Brain pericyte (primary cell): ENCODE data around the gene ZNF710.
A peak's percentile ranks its signal among the peaks of the same experiment; 100 is the strongest.

Experiments
- DNase-seq: peaks from one replicate; pipeline ENCODE4 v3.0.0-alpha.2; 2012; ENCODE audit warnings: low read depth, low spot score

ZNF710 gene

DNA sequence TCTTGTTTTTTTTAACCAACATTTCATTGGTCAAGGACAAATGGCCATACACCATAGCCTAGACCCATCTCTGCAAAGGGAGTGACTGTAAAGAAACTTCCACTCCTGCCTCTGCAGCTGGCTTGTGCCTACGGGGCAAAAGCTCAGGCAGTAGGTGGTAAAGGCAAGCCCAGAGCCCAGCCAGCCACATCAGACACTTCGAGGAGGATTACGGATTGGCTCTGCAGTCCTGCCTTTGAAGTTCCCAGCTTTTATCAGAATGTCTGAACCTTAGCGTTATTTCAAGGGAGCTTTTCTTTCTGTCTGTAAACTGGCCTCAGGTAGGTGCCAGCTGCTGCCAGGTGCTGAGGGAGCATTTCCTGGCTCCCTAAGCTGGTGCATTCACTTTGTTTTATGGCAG lies 15.6 kb downstream of the ZNF710 start:
- DNase-seq, result no peak

DNA sequence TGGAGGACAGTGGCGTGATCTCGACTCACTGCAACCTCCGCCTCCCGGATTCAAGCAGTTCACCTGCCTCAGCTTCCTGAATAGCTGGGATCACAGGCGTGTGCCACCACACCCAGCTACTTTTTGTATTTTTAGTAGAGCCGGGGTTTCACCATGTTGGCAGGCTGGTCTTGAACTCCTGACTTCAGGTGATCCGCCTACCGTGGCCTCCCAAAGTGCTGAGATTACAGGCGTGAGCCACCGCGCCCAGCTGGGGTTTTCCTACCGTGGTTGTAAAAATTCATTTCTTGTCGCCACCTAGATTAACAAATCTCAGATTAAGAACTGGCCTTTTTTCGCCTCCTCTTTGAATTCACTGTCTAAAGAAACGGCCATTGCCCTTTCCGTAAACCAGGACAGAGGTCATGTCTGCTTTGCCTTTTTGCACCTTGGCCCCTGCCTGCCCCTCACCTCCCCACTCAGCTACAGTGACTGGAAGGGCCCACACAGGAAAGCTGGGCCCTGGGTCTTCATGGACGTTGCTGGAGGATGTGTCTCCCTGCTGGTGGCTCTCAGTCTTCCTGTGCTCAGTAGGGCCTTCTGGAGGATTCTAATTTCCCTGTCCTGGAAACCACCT lies 17.2 kb downstream of the ZNF710 start:
- DNase-seq, result no peak

DNA sequence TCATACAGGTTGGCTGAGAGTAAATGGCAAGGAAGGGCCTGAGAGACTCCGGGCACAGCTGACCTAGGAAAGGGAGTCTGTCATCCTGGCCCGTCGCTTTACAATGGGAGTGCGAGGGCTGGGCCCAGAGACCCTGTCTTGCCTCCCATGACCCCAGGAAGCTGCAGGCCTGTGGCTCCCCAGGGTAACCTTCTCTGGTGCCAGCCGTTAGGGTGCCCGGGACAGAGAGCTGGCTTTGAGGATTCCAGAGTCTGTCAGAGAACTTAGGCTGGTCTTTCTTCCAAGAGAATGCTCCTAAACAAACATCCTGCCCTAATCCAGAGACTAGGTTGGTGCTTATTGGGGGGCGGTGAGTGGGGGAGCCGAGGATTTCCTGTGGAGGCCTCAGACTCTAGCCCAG lies 18.5 kb downstream of the ZNF710 start:
- no peak for DNase-seq

DNA sequence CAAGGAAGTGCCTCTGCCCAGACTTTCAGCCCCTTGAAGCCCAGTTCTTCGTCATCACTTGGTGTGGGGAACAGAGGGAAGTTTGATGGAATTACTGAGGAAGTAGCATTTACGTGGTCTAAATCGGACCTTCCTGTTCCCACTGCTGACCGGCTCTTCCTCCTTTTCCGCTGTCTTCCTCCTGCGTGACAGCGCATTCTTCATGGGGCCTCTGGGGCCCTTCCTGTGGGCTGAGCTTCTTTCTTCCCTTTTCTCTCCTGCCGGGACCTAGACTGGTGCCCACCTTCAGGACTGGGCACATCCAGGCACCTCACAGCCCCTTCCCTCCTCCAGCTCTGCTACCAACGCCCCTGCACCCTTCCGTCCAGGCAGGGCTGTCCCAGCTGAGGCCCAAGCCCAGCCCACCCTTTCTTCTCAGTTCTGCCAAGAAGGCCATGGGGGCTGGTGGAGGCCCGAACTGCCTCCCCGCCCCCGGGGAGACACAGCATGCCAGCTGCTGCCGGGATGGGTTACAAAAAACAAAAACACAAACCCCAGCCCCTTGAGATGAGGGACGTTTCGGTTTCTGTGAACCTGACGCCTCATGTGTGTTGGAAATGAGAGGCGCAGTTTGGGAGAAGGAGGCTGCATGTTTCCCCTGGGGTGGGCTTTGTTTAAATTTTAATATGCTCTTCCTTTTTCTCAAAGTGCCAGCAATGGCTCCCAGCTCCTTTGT lies 19.1 kb downstream of the ZNF710 start:
- DNase-seq, result no peak

DNA sequence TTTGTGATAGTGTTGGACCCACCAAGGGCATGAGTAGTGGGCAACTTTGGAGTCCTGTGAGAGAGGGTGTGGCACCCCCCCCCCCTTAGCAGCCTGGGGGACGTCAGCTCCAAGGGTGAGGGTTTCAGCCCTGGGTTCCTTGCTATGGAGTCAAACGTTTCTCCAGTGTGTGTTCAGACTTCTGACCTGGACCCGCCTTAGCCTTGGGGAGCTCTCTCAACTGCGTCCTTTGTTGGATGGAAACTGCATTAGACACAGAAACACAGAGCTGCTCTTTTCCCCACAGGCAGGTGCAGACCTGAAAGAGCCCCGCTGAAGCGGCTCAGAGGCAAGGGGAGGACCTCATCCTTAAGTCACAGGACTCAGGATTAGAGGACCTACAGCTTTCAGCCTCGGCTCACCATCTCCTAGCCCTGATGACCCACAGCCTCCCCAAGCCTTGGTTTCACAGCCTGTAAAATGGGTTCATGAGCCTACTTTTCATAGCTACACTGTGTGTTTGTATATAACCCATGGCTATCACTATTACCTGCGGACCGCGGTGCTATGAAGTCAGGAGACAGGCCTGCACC lies 19.9 kb downstream of the ZNF710 start:
- no peak for DNase-seq

DNA sequence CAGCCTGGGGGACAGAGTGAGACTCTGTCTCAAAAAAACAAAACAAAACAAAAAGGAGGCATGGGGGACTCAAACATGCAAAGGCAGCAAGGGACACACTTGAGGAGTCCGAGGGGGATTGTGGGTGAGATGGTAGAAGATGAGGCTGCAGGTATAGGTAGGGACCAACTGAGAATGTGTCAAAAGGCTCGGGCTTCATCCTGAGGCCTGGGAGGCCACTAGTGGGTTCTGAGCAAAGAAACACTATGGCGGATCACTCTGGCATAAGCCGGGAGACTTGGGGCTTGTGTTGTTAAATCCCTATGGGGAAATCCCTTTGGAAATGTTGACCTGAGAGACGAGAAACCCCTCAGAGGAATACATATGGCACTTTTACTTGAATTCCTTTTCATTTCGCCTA lies 21.2 kb downstream of the ZNF710 start:
- no peak for DNase-seq

DNA sequence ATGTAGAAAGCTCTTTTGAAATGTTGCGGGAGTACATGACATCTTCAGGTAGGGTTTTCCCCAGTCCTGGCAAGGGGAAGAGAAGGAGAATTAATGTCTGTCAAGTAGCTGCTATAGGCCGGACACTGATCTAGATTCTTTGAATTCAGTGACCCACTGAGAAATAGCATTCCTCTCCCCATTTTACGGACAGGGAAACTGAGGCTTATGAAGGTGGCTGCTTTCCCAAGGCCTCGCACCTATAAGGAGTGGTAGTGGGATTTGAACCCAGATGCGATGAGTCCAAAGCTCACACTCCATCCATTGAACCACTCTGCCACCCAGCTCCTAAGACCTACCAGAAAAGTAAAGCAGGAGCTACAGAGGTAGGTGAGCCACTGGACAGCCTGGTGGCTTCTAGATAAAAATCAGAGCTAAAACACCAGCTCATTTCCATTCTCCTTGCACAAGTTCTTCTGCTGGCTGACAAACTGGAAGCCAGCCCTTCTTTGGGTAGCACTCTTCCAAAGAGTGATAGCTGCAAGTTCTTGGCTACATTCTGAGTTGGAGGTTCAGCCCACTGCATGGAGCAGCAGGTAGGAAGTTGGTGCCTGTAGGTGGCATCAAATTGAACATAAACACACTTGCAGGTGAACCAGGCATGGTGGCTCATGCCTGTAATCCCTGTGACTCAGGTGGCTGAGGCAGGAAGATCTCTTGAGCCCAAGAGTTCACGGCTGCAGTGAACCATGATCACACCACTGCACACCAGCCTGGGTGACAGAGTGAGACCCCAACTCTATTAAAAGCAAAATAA lies 22.0 kb downstream of the ZNF710 start:
- DNase-seq, result no peak

DNA sequence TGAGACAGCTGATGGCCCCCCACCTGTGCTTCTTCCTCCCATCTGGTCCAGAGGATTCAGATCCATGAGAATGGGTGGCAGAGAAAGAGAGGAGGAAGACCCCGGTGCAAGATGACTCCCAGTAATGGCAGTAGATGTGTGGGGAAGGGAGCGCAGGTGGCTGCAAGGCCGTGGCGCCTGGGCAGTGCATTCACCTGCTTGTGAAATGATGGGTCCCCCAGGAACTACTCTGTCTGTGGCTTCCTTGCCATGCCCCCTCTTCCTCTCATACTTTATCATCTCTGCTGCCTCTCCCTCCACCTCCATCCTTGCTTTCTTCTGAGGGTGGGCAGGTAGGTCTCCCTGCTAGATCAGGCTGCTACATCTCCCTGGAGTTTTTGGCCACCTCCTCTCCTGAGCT lies 23.3 kb downstream of the ZNF710 start:
- no peak for DNase-seq

DNA sequence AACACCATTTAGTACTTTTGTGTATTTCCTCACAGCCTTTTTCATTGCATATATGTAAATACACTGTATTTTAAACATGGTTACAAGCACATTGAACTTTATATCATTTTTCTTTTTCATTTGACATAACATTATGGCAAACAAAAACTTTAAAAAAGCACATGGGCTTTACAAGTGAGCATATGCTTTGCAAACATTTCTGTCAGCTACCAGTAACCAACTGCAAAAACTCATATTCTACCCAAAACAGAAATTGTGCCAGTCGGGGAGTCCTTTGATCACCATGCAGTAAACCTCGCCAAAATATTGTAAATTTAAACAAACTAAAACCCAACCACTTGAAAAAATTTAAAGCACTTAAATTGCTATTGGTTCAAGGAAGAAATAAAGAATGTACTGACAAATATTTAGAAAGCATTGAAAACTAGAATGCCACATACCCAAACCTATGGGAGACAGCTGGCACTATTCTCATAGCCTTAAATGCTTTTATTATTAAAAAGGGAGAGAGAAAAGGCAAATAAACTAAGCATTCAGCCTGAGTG lies 24.4 kb downstream of the ZNF710 start:
- DNase-seq, result no peak

DNA sequence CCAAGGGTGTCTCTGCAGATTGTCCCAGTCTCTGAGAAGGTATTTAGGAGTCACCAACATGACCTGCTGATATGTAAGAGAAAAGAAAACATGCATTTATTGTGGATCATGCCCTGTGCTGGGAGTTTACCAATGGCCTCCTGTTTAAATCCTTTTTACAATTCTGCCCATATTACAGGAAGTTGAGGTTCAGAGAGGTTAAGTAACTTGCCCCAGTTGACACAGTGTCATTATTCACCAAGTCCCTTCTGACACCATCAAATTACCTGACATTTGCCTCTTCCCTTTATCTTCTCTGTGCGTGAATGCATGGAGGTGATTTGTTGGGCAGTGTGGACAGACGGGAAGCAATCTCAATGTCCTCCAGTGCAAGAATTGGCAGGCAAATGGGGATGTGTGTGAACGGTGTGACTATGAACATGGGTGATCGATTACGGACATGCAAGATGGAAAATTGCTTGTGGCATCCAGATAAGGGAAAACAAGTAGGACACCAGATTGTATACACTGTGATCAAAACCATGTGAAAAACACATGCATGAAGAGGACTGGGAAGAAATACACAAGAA lies 27.3 kb downstream of the ZNF710 start:
- no peak for DNase-seq

DNA sequence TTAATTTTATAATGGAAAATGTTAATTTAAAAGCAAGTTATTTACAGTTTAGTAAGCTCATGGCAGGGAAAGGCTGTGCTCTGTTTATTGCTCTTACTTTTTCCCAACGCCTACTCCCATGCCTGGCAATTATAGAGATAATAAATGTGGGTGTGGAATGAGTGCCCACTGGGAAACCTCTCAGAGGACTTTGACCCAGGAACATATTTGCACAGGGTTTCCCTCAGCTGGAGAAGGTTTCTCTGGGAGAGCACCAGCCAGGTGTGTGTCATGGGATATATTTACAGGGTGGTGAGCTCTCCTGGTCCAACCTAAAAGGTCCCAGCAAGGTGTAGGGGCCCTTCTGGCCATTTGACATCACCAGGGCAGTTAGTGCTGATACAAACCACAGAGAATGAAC lies 27.9 kb downstream of the ZNF710 start:
- DNase-seq, result no peak

DNA sequence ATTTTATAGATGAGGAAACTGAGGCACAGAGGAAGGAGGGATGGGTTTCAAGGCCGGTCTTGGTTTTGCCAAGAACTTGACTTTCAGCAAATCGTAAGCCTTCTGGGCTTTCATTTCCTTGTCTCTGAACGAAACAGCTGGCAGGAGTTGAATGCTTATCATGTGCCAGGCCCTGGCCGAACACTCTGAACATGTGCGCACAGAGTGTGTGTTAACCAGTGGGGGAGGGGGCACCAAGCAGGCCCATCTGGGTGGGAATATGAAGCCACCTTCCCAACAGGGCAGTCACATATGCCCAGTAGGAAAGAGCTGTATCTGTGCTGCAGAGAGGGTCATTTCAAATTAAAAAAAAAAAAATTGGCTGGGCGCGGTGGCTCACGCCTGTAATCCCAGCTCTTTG lies 29.3 kb downstream of the ZNF710 start:
- no peak for DNase-seq

DNA sequence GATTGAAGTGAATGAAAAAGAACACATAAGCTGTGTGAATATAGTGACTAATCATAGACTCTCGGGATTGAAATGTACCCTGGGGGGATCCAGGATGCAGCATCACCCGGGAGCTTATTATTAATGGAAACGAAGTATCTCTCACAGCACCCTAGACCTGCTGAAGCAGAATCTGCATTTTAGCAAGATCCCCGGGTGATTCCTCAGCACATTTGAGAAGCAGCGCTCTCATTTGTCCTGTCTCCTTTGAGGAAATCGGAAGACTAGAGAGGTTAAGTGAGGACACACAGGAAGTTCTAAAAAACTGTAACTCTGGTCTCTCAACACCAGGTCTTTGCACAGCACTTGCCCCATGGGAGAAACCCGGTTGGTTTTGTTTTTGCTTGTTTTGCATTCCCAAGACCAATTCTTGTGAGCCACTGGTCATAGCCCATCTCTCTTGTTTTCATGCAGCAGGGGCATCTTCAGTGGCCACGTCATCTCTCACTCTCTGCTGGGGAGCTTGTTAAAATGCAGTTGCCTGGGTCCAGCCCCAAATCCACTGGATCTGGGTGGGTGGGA lies 30.2 kb downstream of the ZNF710 start:
- DNase-seq, result peak; percentile 73

DNA sequence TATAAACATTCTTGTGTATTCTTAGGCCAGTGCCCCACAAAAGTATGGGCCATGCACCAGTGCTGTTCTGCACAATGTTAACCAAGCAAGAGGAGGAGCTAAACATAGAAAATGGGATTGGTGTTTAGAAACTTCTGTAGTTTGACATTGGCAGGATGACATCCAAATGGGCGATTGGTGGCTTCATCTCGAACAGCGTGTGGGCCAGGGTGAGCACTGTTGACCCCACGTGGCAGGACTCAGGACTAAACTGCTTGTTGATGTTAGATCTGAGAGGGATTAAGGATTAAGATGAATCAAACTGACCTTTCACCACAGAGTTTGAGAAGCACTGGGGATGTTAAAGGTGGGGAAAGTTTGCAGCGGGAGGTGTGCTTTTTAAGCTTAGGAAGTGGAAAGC lies 31.9 kb downstream of the ZNF710 start:
- DNase-seq, result no peak

DNA sequence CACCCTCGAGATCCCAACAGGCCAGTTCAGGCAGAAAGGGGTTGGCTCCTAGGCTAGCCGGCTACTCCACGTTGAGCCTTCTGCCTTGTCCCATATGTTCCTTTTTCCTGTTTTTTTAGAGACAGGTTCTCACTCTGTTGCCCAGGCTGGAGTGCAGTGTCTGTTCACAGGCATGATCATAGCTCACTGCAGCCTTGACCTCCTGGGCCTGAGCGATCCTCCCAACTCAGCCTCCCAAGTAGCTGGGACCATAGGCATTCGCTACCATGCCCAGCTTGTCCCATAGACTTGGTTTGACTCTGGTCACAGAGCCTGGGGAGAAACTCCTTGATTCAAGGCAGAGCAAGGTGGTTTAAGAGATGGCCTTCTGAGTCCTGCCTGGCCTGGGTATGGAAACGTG lies 32.3 kb downstream of the ZNF710 start:
- no peak for DNase-seq

DNA sequence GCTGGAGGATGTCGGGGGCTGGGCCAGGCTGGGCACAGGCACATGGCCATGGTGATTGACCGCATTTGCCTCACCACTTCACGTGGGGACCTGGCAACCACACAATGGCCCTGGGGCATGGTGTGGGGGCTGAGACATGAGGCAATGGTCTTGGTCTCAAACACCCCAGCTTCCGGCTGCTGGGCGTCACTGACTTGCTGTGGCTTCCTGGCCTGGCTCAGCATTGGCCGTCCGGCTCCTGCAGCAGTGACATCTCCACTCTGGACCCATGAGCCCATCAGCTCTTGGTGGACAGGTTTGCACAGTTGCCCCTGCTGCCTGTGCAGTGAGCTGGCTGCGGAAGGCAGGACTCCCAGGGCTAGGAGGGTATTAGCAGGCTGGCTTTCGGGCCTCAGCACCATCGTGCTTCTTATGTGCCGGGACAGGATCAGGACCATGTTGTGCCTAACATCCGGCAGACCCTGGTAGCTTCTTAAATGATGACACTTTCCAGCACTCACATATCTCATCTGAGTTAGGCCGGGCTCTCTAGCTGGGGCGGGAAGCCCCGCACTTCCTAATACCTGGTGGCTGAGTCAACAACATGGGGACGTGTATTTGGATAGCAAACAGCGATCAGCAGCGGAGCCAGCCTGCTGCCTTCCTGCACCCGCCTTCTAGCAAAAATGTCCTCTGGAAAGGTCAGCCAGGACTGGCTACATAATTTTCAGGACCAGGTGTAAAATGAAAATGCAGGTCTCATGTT lies 34.1 kb downstream of the ZNF710 start:
- no peak for DNase-seq

DNA sequence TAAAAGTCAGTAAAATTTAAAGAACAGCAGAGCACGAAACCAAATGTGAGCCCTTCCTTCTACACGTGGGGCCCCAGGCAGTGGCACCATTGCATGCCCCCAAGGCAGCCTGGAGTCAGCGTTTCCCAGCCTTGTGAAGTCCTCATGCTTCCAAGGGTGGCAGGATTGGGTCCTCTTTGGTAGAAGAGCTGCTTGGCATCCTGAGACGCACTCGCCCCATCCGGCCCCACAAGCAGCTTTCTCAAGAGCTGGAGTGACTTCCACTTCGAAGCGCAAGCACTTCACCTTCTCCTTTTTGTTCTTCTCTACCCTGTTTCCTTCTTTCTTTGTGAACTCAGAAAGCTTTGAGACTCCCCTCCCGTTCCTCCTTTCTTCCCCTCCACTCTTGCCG lies 34.7 kb downstream of the ZNF710 start:
- no peak for DNase-seq

DNA sequence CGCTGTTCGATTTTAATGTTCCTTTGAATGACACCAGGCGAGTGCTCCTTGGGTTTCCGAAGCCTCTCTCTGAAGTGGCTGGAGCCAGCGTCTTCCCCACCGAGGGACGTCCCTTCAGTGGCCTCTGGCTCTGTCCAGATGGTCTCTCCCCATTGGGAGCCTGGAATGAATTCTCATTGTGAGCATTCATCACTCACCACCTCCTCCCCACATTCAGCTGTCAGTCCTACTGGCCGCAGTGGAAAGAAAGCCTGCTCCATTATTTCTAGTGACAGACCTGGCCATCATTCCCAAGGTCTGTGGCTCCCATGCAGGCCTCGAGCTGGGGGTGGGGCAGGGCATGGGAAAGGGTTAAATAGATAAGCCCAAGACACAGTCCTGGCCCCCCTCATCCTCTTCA lies 35.2 kb downstream of the ZNF710 start:
- DNase-seq, result no peak

DNA sequence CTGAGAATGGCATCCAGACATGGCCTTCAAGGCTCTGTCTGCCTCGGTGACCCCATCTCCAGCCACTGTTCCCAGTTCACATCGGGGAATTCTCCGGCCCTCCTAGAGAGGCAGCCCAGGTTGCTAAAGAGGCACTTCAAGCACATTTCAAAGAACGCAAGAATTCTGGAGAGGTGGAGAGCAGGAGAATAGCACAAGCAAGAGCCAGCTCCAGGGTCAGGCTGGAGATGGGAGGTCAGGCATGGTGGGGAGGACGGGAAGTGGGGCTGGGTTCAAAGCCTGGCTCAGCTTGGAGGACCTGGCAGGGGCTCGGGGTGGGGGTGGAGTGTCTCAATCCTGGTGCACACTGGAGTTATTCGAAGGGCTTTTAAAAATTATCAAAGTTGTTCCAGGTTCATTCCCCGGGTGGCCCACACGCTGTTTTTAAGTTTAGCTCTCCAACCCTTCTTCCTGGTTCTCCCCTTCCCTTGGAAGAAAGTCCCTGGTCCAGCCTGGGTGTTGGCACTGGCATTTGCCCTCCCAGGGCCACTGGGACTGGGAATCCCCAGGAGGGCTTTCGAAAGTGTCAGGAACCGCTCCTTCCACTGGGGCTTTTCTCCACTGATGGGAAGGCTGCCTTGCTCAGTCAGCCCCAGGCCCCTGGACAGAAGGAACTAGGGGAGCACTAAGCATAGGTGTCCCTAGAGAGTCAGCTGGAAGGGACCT lies 35.8 kb downstream of the ZNF710 start:
- DNase-seq, result no peak

DNA sequence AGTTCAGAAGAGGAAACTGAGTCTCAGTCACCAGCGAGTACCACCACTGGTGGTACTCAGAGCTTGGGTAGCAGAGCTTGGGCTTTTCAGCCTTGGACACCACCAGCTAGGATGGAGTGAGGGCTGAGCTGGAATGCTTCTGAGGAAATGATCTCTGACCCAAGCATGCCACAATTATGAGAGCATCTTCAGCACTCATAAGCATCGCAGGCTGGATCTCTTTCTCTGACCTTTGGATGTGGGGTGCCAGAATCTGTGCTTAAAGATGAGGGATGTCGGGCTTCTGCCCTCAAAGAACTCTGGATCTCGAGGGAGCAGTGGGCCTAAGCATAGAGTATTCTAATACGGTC lies 36.4 kb downstream of the ZNF710 start:
- DNase-seq, result no peak
